D721Med (cell line): ENCODE data around the gene IGSF21.

ENCODE experiments used
- DNase-seq: peaks from one replicate; pipeline ENCODE4 v3.0.0; 2011; ENCODE audit warnings: low spot score; ENCODE audit not compliant: insufficient read length
- FAIRE-seq: peaks from 2 replicates; lab custom pipeline; 2011; peaks lifted over from hg19 to GRCh38; lab: Jason Lieb, UNC
- CTCF ChIP-seq: IDR thresholded peaks from 2 replicates; pipeline ENCODE4 v1.5.1; 2012; ENCODE audit warnings: mild to moderate bottlenecking, control low read depth; ENCODE audit not compliant: insufficient read depth; ENCODE audit errors: missing control alignments

Gene IGSF21

GRCh38 chr1:18333220-18333619, 225.6 kb downstream of the IGSF21 start:
- FAIRE-seq = no peak
- TF ChIP-seq CTCF = no peak
- no peak for DNase-seq

- FAIRE-seq (no peak), DNase-seq (no peak)
- no peak for TF ChIP-seq CTCF
Measured at GRCh38 chr1:18336801-18337200, 229.2 kb downstream of the IGSF21 start.

GRCh38 chr1:18337757-18338156, 230.2 kb downstream of the IGSF21 start:
- no peak for TF ChIP-seq CTCF
- FAIRE-seq (no peak), DNase-seq (no peak)

GRCh38 chr1:18339161-18339560, 231.6 kb downstream of the IGSF21 start:
- no peak for FAIRE-seq
- no peak for DNase-seq
- TF ChIP-seq CTCF = no peak

GRCh38 chr1:18340158-18340764, 232.7 kb downstream of the IGSF21 start:
- no peak for DNase-seq
- no peak for FAIRE-seq
- TF ChIP-seq CTCF = no peak

GRCh38 chr1:18340787-18341186, 233.2 kb downstream of the IGSF21 start:
- FAIRE-seq (no peak), DNase-seq (no peak)
- TF ChIP-seq CTCF = no peak

GRCh38 chr1:18341291-18342069, 233.9 kb downstream of the IGSF21 start:
- FAIRE-seq = no peak
- TF ChIP-seq CTCF = no peak
- no peak for DNase-seq
